VCaP (cell line): ENCODE data around the gene PSMC3.

ENCODE experiments used
- H3K27ac ChIP-seq: fragments of 450-650 bp; 2 replicates; pipeline ENCODE4 v1.5.1; 2017
- TF ChIP-seq, protein P1 (sequence below): fragments of 450-650 bp; conservative IDR thresholded peaks from 2 replicates; pipeline ENCODE4 v1.5.1; 2017; ENCODE audit warnings: mild to moderate bottlenecking, moderate library complexity

Gene PSMC3

GRCh38 chr11:47413351-47413750 is 12.9 kb downstream of the PSMC3 start:
- TF ChIP-seq, protein P1, sequence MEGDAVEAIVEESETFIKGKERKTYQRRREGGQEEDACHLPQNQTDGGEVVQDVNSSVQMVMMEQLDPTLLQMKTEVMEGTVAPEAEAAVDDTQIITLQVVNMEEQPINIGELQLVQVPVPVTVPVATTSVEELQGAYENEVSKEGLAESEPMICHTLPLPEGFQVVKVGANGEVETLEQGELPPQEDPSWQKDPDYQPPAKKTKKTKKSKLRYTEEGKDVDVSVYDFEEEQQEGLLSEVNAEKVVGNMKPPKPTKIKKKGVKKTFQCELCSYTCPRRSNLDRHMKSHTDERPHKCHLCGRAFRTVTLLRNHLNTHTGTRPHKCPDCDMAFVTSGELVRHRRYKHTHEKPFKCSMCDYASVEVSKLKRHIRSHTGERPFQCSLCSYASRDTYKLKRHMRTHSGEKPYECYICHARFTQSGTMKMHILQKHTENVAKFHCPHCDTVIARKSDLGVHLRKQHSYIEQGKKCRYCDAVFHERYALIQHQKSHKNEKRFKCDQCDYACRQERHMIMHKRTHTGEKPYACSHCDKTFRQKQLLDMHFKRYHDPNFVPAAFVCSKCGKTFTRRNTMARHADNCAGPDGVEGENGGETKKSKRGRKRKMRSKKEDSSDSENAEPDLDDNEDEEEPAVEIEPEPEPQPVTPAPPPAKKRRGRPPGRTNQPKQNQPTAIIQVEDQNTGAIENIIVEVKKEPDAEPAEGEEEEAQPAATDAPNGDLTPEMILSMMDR, result no peak
- H3K27ac ChIP-seq, result no peak overlapping the region

DNA sequence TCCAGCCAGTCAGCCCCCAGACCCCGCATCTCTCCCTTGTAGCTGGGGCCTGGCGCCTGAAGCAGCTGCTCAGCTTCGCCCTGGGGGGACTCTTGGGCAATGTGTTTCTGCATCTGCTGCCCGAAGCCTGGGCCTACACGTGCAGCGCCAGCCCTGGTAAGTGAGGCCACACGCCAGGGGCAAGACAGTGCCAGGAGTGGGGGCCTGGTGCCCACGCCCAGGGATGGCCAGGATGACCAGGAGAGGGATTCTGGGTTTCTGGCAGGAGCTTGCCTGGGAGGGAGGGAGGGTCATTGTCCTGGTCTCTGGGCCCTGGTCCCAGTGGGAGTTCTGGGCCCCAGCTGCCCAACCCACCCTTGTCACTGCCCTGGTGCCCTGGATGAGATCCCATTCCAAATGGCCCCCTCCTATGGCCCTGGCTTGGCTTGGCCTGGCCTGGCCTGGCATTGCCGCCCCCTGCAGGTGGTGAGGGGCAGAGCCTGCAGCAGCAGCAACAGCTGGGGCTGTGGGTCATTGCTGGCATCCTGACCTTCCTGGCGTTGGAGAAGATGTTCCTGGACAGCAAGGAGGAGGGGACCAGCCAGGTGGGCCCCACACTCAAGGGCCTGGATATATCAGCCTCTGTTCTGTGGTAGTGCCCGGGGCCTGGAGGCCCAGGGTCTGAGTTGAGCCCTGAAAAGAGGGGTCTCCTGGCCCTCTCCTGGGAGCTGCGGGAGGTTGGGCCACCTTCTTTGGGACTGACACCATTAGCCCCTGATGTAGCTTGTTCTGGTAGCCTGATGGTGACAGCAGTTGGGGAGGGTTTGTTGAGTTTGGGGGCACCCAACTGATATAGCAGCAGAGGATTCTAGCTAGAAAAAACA is 14.1 kb downstream of the PSMC3 start:
- no peak overlapping the region for H3K27ac ChIP-seq
- TF ChIP-seq, protein P1, result peak; percentile 66

DNA sequence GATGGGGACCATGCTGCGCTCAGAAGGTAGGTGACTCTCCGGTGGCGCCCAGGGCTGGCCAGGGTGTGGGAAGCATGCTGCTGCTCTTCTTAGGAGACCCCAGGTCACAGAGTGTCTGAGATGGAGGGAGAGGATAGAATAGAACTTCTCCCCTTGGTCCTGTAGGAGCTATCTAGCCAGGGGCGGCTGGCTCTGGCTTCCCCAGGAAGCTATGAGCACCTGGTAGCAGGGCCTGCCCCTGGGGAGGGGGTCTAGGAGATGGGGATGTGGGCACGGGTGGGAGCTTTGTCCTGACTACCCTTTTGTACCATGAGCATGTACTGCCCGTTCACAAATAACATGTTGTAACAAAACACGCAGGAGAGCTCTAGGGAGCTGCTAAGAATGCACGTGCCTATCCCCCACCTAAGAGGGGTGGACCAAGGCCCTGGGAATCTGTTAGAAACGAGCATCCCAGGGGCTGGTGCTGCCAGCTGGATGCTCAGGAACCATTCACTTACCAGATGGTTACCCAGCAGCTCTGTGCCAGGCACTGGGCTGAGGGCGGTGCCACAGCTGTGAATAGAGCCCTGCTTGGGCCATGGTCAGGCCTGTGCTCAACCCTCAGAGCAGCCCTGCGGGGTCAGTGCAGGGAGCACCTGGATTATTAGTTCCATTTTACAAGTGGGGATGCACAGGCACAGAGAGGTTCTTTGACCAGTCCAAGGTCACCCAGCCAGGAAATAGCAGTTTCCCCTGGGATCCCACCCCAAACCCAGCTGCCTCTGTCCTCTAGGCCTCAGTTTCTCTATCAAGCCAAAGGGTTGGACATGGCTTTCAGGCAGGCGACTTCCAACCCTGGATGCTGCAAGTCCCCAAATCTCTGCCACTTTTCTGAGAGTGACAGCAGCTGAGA is 15.6 kb downstream of the PSMC3 start:
- TF ChIP-seq, protein P1, result no peak
- H3K27ac ChIP-seq, result no peak overlapping the region

- TF ChIP-seq, protein P1, result no peak
- H3K27ac ChIP-seq, result no peak overlapping the region; the same call in 1 of the 2 replicates
Observed at GRCh38 chr11:47409440-47410369, 16.5 kb downstream of the PSMC3 start.

- H3K27ac ChIP-seq, result peak overlapping the region; percentile 83
- TF ChIP-seq, protein P1, result no peak
Observed at GRCh38 chr11:47408598-47409439, 17.4 kb downstream of the PSMC3 start.

DNA sequence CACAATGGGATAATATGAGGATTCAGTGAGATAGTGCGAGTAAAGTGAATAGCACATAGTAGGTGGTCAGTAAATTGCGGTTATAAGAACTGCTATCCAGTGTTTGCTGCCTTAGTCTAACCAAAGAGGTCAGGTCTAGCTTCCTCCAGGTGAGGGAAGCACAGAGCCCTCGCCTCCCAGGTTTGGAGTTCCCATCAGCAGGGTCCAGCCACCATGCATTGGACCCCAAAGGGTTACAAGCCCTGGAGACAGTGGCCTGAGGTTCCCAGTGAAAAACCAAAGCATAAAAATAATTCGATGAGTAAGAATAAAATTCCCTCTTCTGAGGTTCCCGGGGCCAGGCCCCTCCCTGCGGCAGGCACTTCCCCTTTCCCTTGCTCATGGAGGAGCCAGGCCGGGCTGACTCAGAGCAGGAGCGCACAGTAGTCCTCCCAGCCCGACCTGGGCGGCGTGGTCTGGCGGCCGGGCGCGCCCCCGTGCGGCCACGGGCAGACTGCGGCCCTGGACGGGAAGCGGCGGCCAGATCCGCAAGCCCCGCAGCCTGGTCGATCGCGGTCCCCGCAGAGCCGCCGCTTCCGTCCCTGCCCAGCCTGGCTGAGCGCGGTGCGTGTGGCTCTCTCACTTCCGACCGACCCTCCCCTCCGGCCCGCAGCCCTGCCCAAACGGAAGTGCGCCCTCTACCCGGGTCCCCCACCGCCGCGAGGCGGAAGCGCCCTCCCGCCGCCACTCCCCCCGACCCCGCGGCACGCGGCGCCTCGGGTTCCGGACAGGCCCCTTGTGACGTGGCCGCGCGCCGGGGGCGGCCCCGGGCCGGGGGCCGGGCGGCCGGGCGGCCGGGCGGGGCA is 18.3 kb downstream of the PSMC3 start, which contains the start of gene SLC39A13:
Gene SLC39A13, plus strand, starts transcription at position 845 of the 845 bp plus-strand sequence. CDS start 1,505 bp downstream, outside the sequence.
- TF ChIP-seq, protein P1, result peak; percentile 83
- H3K27ac ChIP-seq, result peak within 1 kb of the TSS; percentile 83
